Heart left ventricle (tissue), 16 donors: ENCODE data around the gene ADSS1. TPM values are rescaled to one million over a fixed set of nuclear protein-coding genes. Genes with fewer than 3 reads are reported as not detected.

Source experiments
- ATAC-seq, 4 donors: fragments of 200-7000 bp; cut with Tn5 transposase; one replicate each; pipeline ENCODE4 v1.9.1; 2020 to 2022; ENCODE audit warnings: moderate library complexity in 4 of 4, mild to moderate bottlenecking in 3 of 4, moderate number of reproducible peaks in 1 of 4
- DNase-seq, 5 donors: peaks; one replicate each; pipeline ENCODE4 v3.0.0-alpha.2; 2020
- H3K27ac ChIP-seq, 12 donors: fragments of 200-600 bp; sonication (generic) in 4 of 12; one replicate each; pipeline versions ENCODE4 v1.5.0 to v1.8.0; 2016 to 2022; ENCODE audit warnings: mild to moderate bottlenecking in 2 of 12
- H3K27me3 ChIP-seq, 9 donors: fragments of 200-600 bp; sonication (generic) in 2 of 9; one replicate each; pipeline versions ENCODE4 v1.5.1 to v1.8.0; 2016 to 2022; ENCODE audit warnings: mild to moderate bottlenecking in 3 of 9
- H3K36me3 ChIP-seq, 9 donors: fragments of 200-600 bp; sonication (generic) in 2 of 9; one replicate each; pipeline versions ENCODE4 v1.5.0 to v1.8.0; 2018 to 2022; ENCODE audit warnings: mild to moderate bottlenecking in 2 of 9
- H3K4me1 ChIP-seq, 12 donors: fragments of 200-600 bp; sonication (generic) in 4 of 12; one replicate each; pipeline versions ENCODE4 v1.5.0 to v1.8.0; 2016 to 2022; ENCODE audit warnings: mild to moderate bottlenecking in 3 of 12
- H3K4me3 ChIP-seq, 12 donors: fragments of 200-600 bp; sonication (generic) in 4 of 12; one replicate each; pipeline versions ENCODE4 v1.5.0 to v1.8.0; 2017 to 2022; ENCODE audit warnings: mild to moderate bottlenecking in 9 of 12, moderate library complexity in 4 of 12
- H3K9me3 ChIP-seq, 12 donors: fragments of 200-600 bp; sonication (generic) in 4 of 12; one replicate each; pipeline versions ENCODE4 v1.5.0 to v1.8.0; 2016 to 2022; ENCODE audit warnings: mild to moderate bottlenecking in 1 of 12
- POLR2A ChIP-seq, 2 donors: fragments of 450-650 bp; IDR thresholded peaks; one replicate each; pipeline ENCODE4 v1.6.1; 2017; ENCODE audit warnings: antibody characterized with exemption in 2 of 2, mild to moderate bottlenecking in 2 of 2, moderate library complexity in 2 of 2
- WGBS, 4 donors: extraction: QIAGEN DNeasy Blood & Tissue Kit in 2 of 4; methylation state at CpG; one replicate each; pipeline versions ENCODE4 v1.1.5 to v1.1.7; 2013 to 2018; 5-methylcytosine and 5-hydroxymethylcytosine counted together
- intact Hi-C, 10 donors: fragments of 100-400 bp; cut with DNase I; formaldehyde crosslinking; loops; one replicate each; pipeline versions ENCODE4 v1.11.1 to v1.14.2; 2022
- polyA plus RNA-seq, 2 donors: library from polyadenylated mRNA; stranded (reverse); fragments of 200-250 nt; gene quantifications; one replicate each; pipeline ENCODE4 v1.2.3, GENCODE V29; 2013
- total RNA-seq, 9 donors: library from RNA; depleted of rRNA in 2 of 9; stranded (reverse); fragments of >200 nt in 2 of 9; fragmentation: NEBNext Ultra II Directional in 3 of 9; extraction: Animal tissue kit (Norgen Biotek cat#: 25700) in 3 of 9; gene quantifications; one replicate each; pipeline versions ENCODE4 v1.1.0 to v1.2.4, GENCODE V29; 2016 to 2023
- TF ChIP-seq, protein P1 (sequence below), 12 donors: fragments of 200-600 bp; sonication (generic) in 4 of 12; IDR thresholded peaks; one replicate each; pipeline versions ENCODE4 v1.5.0 to v1.8.0; 2018 to 2022; ENCODE audit warnings: antibody characterized with exemption in 12 of 12, mild to moderate bottlenecking in 5 of 12
- donor health status: ischemic (EF 13 %, LVEDD 7.1; RV severe dilation, severe dysfunction).
- donor health status: healthy with polysubstance abuse.
- donor health status: DM: no; HTN: yes; CAD: no.
- donor health status: DM: no; HTN: no; CAD: no.
- donor health status: ischemic (EF 25% LVEDD 6.9; RV normal size, moderate dysfunction).
- donor health status: ischemic (EF 25% LVEDD 5.7; RV mildly dilated, moderate dysfunction).
- donor health status: healthy.
- donor health status: DM: yes; HTN: yes; CAD: no.
- donor health status: ischemic (EF 35%, LVEDD 5.7; RV mildly dilated, moderate dysfunction).
- donor health status: nonischemic (EF 11% LVEDD 7.7; RV severe dilation, severe dysfunction).
- donor health status: DM: yes; HTN: yes; CAD: no.
- donor health status: PGD.
- donor health status: ischemic (EF 29% LVEDD 5.4; RV normal size, mild dysfunction).
- donor health status: nonischemic (EF 23%, LVEDD 6.1; RV moderate dilation, normal function).

ADSS1 gene
- total and polyA plus RNA-seq, 11 donors: 64.7 to 258 (median 160) TPM

DNA sequence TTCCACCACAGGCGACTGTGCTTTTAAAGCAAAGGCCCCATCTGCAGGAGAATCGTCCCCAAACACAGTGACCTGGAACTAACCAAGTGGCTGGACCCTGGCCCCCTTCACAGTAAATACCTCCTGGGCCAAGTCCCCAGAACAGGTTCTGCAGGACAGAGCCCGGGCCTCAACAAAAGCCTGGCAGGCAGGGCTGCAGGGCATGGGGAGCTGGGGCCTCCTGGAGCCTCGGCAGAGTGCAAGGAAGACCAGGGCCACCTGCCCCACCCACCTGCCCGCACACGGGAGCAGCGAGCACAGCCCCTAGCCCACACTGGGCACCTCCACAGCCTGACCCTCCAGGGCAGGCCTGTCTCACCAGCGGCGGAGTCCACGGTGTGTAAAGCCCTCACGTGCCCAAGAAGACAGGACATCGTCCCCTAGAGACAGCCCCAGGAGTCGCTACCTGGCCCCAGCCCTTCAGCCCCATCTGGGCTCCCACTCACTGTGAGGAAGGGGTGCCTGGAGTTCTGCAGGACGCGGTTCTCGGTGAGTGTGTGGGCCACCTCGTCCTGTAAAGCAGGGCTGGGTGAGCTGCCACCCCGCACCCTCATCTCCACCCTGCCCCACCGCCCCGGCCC, 50.5 kb downstream of the ADSS1 start:
- Histone ChIP-seq H3K27me3 (no peaks in the 10 kb centered on the region), H3K4me3 (no peak overlapping the region), H3K27ac (no peak overlapping the region), H3K4me1 (no peaks in the 10 kb centered on the region), H3K36me3 (peaks cover 0 to 79% (median 59%) of the 10 kb centered on the region in 9 donors), H3K9me3 (peaks cover 0 to 6% (median 0%) of the 10 kb centered on the region in 12 donors)
- DNase-seq: no peak
- ATAC-seq: no peak
- TF ChIP-seq POLR2A (IDR thresholded peaks at IDR 0.05): no peak
- TF ChIP-seq, protein P1, sequence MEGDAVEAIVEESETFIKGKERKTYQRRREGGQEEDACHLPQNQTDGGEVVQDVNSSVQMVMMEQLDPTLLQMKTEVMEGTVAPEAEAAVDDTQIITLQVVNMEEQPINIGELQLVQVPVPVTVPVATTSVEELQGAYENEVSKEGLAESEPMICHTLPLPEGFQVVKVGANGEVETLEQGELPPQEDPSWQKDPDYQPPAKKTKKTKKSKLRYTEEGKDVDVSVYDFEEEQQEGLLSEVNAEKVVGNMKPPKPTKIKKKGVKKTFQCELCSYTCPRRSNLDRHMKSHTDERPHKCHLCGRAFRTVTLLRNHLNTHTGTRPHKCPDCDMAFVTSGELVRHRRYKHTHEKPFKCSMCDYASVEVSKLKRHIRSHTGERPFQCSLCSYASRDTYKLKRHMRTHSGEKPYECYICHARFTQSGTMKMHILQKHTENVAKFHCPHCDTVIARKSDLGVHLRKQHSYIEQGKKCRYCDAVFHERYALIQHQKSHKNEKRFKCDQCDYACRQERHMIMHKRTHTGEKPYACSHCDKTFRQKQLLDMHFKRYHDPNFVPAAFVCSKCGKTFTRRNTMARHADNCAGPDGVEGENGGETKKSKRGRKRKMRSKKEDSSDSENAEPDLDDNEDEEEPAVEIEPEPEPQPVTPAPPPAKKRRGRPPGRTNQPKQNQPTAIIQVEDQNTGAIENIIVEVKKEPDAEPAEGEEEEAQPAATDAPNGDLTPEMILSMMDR (IDR thresholded peaks at IDR 0.05): no peak
- intact Hi-C loops: no loop called here
- WGBS, 4 donors: 86 to 92% (median 88%) methylated on average over 9 to 20 of the region's 20 CpGs

DNA sequence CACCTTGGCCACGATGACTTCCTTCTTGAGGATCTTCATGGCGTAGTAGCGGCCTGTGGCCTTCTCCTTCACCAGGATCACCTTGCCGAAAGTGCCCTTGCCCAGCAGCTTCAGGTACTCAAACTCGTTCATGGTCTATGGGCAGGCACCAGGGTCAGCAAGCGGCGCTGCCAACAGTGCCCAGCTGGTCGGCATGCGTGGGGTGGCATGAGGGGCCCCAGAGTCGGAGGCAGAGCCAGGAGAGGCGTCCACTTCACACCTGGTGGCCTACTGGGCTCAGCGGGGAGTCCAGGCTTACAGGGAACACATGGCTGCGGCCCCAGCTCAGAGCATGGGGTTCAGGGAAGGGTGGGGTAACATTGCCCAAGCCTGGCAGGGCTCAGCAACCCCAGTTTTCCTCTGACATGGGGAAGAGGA, 51.1 kb downstream of the ADSS1 start:
- no peak for ATAC-seq
- peaks cover 0 to 79% (median 57%) of the 10 kb centered on the region in 9 donors for H3K36me3 ChIP-seq
- 88 to 93% (median 92%) methylated on average over 10 to 13 of the region's 13 CpGs for WGBS, 4 donors

DNA sequence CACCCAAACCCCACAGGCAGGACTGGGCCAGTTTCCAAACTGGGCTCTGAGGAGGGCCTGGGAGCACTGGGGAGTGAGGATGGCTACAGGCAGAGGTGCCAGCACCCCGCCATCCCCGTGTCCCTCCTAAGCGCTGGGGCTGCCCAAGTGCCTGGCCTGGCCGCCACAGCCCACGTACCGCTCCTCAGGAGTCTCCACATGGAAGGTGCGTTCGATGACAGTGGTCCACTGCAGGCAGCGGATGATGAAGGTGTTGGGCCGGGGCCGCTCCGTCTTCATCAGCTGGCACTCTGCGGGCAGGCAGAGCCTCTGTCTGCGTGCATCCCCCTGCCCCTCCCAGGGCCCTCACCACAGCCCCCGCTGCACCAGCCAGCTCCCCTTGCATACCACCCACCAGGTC, 52.5 kb downstream of the ADSS1 start:
- DNase-seq: no peak
- 97 to 99% (median 98%) methylated on average over 15 of the region's 15 CpGs; no CpG with 5 or more reads in 1 of the 4 donors for WGBS, 4 donors
- TF ChIP-seq POLR2A (IDR thresholded peaks at IDR 0.05): no peak
- TF ChIP-seq, protein P1 (IDR thresholded peaks at IDR 0.05): no peak

More for the DNA sequence above, 51.1 kb downstream of the ADSS1 start:
- H3K4me1 ChIP-seq: no peaks in the 10 kb centered on the region
- DNase-seq: no peak
- no peak overlapping the region for H3K4me3 ChIP-seq
- no peaks in the 10 kb centered on the region for H3K27me3 ChIP-seq
- peaks cover 0 to 6% (median 0%) of the 10 kb centered on the region in 12 donors for H3K9me3 ChIP-seq
- TF ChIP-seq, protein P1 (IDR thresholded peaks at IDR 0.05): no peak
- no peak for TF ChIP-seq POLR2A (IDR thresholded peaks at IDR 0.05)
- no peak overlapping the region for H3K27ac ChIP-seq
- intact Hi-C loops: no loop called here

DNA sequence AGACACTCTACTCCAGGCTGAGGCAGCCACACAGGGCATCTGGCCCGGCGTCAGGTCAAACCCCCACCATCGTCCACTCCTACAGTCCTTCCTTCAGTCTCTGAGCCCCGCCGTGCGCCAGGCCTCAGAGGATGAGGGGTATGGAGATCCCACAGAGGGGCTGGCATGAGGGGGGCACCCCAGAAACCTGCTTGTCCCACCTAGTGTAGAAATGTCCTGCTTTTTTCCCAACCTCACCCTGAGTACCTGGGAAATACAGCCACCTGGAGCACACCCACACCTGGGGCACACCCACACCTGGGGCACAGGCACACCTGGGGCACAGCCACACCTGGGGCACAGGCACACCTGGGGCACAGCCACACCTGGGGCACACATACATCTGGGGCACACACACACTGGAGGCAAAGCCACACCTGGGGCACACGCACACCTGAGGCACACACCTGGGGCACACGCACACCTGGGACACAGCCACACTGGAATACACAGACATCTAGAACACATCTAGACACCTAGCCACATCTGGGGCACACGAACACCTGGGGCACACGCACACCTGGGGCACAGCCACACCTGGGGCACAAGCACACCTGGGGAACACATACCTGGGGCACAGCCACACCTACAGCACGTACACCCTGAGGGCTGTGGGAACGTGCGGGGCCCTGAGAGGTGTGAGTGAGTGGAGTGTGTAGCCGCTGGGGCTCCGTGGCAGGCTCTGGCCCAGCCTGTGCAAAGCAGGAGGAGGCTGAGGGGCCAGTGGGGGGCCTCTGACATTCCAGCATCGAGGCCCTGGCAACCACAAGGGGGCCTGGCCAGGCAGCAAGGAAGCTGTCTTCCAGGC, 53.2 kb downstream of the ADSS1 start:
- H3K4me1 ChIP-seq: no peaks in the 10 kb centered on the region
- ATAC-seq (no peak), DNase-seq (no peak)
- 85 to 89% (median 88%) methylated on average over 16 of the region's 16 CpGs for WGBS, 4 donors
- peaks cover 0 to 67% (median 39%) of the 10 kb centered on the region in 9 donors for H3K36me3 ChIP-seq
- intact Hi-C loops: no loop called here
- H3K4me3 ChIP-seq: no peak overlapping the region
- no peak overlapping the region for H3K27ac ChIP-seq
- TF ChIP-seq, protein P1 (IDR thresholded peaks at IDR 0.05): no peak
- no peaks in the 10 kb centered on the region for H3K9me3 ChIP-seq
- H3K27me3 ChIP-seq: no peaks in the 10 kb centered on the region

More for the DNA sequence above, 52.5 kb downstream of the ADSS1 start:
- Histone ChIP-seq H3K27me3 (no peaks in the 10 kb centered on the region), H3K9me3 (peaks cover 0 to under 1% (median 0%) of the 10 kb centered on the region in 12 donors), H3K36me3 (peaks cover 0 to 74% (median 45%) of the 10 kb centered on the region in 9 donors), H3K27ac (no peak overlapping the region), H3K4me3 (no peak overlapping the region), H3K4me1 (no peaks in the 10 kb centered on the region)
- no peak for ATAC-seq
- intact Hi-C loops: no loop called here
